MCF 10A (cell line): ENCODE measurements around the gene GP1BB. TPM values are rescaled to one million over a fixed set of nuclear protein-coding genes. Genes with fewer than 3 reads are reported as not detected.

Experiments used
- BruUV-seq: library from RNA; stranded (reverse); fragments of 400-500 nt; replicated peaks from 2 replicates; lab custom pipeline; 2021; lab: Mats Ljungman, UMichigan
- CTCF ChIA-PET: fragments of 300-600 bp; sonication (Branson Sonifier 250); formaldehyde crosslinking; extraction: SDS; loops from one replicate; lab custom pipeline; 2021; ENCODE audit warnings: antibody characterized with exemption, inconsistent platforms; lab: Yijun Ruan, JAX
- POLR2A ChIA-PET: fragments of 300-600, 350-650 bp; sonication (Branson Sonifier 250); formaldehyde crosslinking; extraction: SDS; loops from one replicate; lab custom pipeline; 2020; ENCODE audit warnings: antibody characterized with exemption, inconsistent platforms; lab: Yijun Ruan, JAX
- DNase-seq: peaks from one replicate; pipeline ENCODE4 v3.0.0-alpha.2; 2018; ENCODE audit not compliant: unreplicated experiment
- H3K27ac Mint-ChIP-seq: one replicate; pipeline ENCODE4 v1.8.0; 2022; ENCODE audit warnings: mild to moderate bottlenecking, low read depth, mixed read lengths; ENCODE audit not compliant: unreplicated experiment
- H3K27me3 Mint-ChIP-seq: one replicate; pipeline ENCODE4 v1.8.0; 2022; ENCODE audit warnings: mixed read lengths; ENCODE audit not compliant: insufficient read depth, unreplicated experiment
- H3K36me3 Mint-ChIP-seq: one replicate; pipeline ENCODE4 v1.8.0; 2022; ENCODE audit warnings: mild to moderate bottlenecking, moderate library complexity, mixed read lengths; ENCODE audit not compliant: insufficient read depth, unreplicated experiment
- H3K4me1 Mint-ChIP-seq: one replicate; pipeline ENCODE4 v1.8.0; 2022; ENCODE audit warnings: mixed read lengths; ENCODE audit not compliant: insufficient read depth, unreplicated experiment
- H3K4me3 Mint-ChIP-seq: one replicate; pipeline ENCODE4 v1.8.0; 2022; ENCODE audit warnings: mild to moderate bottlenecking, moderate library complexity, mixed read lengths; ENCODE audit not compliant: unreplicated experiment
- H3K9me3 Mint-ChIP-seq: one replicate; pipeline ENCODE4 v1.8.0; 2022; ENCODE audit warnings: mixed read lengths; ENCODE audit not compliant: unreplicated experiment
- CTCF ChIP-seq: fragments of 200-600 bp; IDR thresholded peaks from one replicate; pipeline ENCODE4 v1.8.0; 2022; ENCODE audit warnings: antibody characterized with exemption, mild to moderate bottlenecking; ENCODE audit not compliant: unreplicated experiment
- intact Hi-C: fragments of 100-400 bp; cut with micrococcal nuclease; formaldehyde crosslinking; loops from 2 replicates; pipeline ENCODE4 v1.14.1; 2022
- total RNA-seq: library from RNA; stranded (reverse); gene quantifications from 2 replicates; pipeline ENCODE4 v1.2.3, GENCODE V29; 2022

Gene GP1BB
- total RNA-seq, 1 experiment from 2014 or later = 0.37 TPM

GRCh38 chr22:19748991-19749664 is 25.8 kb downstream of the GP1BB start:
- H3K27me3 Mint-ChIP-seq = peaks cover 6% of the 10 kb centered on the region
- DNase-seq = no peak
- H3K36me3 Mint-ChIP-seq = no peaks in the 10 kb centered on the region
- intact Hi-C loops = no loop called here
- ChIA-PET POLR2A (no interaction called here), CTCF (interaction anchor here (1.2 to 1.5 kb wide), 2 partner anchors 19 to 161 kb away, joined by 3 read pairs; no protein-coding TSS in a partner anchor)
- no peaks in the 10 kb centered on the region for H3K4me1 Mint-ChIP-seq
- TF ChIP-seq CTCF = no peak
- H3K4me3 Mint-ChIP-seq = no peak overlapping the region
- no peak overlapping the region for H3K27ac Mint-ChIP-seq
- no TSS peak for BruUV-seq
- no peaks in the 10 kb centered on the region for H3K9me3 Mint-ChIP-seq

GRCh38 chr22:19749876-19750275 is 26.5 kb downstream of the GP1BB start:
- H3K36me3 Mint-ChIP-seq = no peaks in the 10 kb centered on the region
- BruUV-seq = no TSS peak
- H3K27ac Mint-ChIP-seq = no peak overlapping the region
- DNase-seq = no peak
- no peak overlapping the region for H3K4me3 Mint-ChIP-seq
- intact Hi-C loops = no loop called here
- H3K4me1 Mint-ChIP-seq = no peaks in the 10 kb centered on the region
- POLR2A ChIA-PET = no interaction called here
- no peaks in the 10 kb centered on the region for H3K9me3 Mint-ChIP-seq
- H3K27me3 Mint-ChIP-seq = peaks cover 11% of the 10 kb centered on the region
- no peak for TF ChIP-seq CTCF
- CTCF ChIA-PET = interaction anchor here (0.6 kb wide), 2 partner anchors 16 to 139 kb away, joined by 3 to 4 read pairs; no protein-coding TSS in a partner anchor

GRCh38 chr22:19750507-19751490 is 27.5 kb downstream of the GP1BB start:
- Mint-ChIP-seq H3K27me3 (peaks cover 11% of the 10 kb centered on the region), H3K27ac (no peak overlapping the region), H3K4me3 (no peak overlapping the region), H3K9me3 (no peaks in the 10 kb centered on the region), H3K4me1 (no peaks in the 10 kb centered on the region), H3K36me3 (no peaks in the 10 kb centered on the region)
- no peak for TF ChIP-seq CTCF
- BruUV-seq = no TSS peak
- ChIA-PET POLR2A (no interaction called here), CTCF (interaction anchor here (0.6 to 2.1 kb wide), 2 partner anchors 17 to 159 kb away, joined by 4 to 6 read pairs; no protein-coding TSS in a partner anchor)
- intact Hi-C loops = no loop called here
- no peak for DNase-seq
